MM.1S (cell line): ENCODE measurements around the gene PCDH9.

Experiments used
- DNase-seq: peaks from one replicate; pipeline ENCODE4 v3.0.0-alpha.2; 2015
- H2AFZ ChIP-seq: fragments of 300-600 bp; sonication (generic); 2 replicates; pipeline ENCODE4 v1.6.0; 2016; ENCODE audit warnings: antibody characterized with exemption, low read length
- H3F3A ChIP-seq: fragments of 300-600 bp; sonication (generic); 2 replicates; pipeline ENCODE4 v1.6.1; 2016; ENCODE audit warnings: mild to moderate bottlenecking, antibody characterized with exemption, low read length, moderate library complexity, mixed read lengths; ENCODE audit not compliant: insufficient read depth
- H3K27ac ChIP-seq: fragments of 300-600 bp; sonication (generic); 2 replicates; pipeline ENCODE4 v1.5.1; 2016; ENCODE audit warnings: mild to moderate bottlenecking, low read length
- H3K27me3 ChIP-seq: fragments of 300-600 bp; sonication (generic); replicated peaks from 2 replicates; pipeline ENCODE4 v1.6.0; 2016; ENCODE audit warnings: low read length; ENCODE audit not compliant: insufficient read depth
- H3K36me3 ChIP-seq: fragments of 300-600 bp; sonication (generic); replicated peaks from 2 replicates; pipeline ENCODE4 v1.6.1; 2016; ENCODE audit warnings: mild to moderate bottlenecking, low read length, mixed read lengths; ENCODE audit not compliant: insufficient read depth
- H3K4me1 ChIP-seq: fragments of 300-600 bp; sonication (generic); 2 replicates; pipeline ENCODE4 v1.6.1; 2016; ENCODE audit warnings: low read length, mixed read lengths
- H3K4me2 ChIP-seq: fragments of 300-600 bp; sonication (generic); 2 replicates; pipeline ENCODE4 v1.6.0; 2016; ENCODE audit warnings: low read depth, low read length
- H3K4me3 ChIP-seq: fragments of 300-600 bp; sonication (generic); 2 replicates; pipeline ENCODE4 v1.5.1; 2016; ENCODE audit warnings: low read length, mixed read lengths
- H3K79me2 ChIP-seq: fragments of 300-600 bp; sonication (generic); 2 replicates; pipeline ENCODE4 v1.6.1; 2016; ENCODE audit warnings: mixed run types, low read length, mixed read lengths
- H3K9ac ChIP-seq: fragments of 300-600 bp; sonication (generic); 2 replicates; pipeline ENCODE4 v1.6.1; 2016; ENCODE audit warnings: low read length, mixed read lengths
- H3K9me2 ChIP-seq: fragments of 300-600 bp; sonication (generic); replicated peaks from 2 replicates; pipeline ENCODE4 v1.6.1; 2016; ENCODE audit warnings: mild to moderate bottlenecking, low read length, mixed read lengths; ENCODE audit not compliant: insufficient read depth
- H3K9me3 ChIP-seq: fragments of 300-600 bp; sonication (generic); replicated peaks from 2 replicates; pipeline ENCODE4 v1.6.1; 2016; ENCODE audit warnings: mild to moderate bottlenecking, low read length, mixed read lengths; ENCODE audit not compliant: insufficient read depth
- H4K20me1 ChIP-seq: fragments of 300-600 bp; sonication (generic); 2 replicates; pipeline ENCODE4 v1.6.1; 2016; ENCODE audit warnings: mild to moderate bottlenecking, low read length, moderate library complexity, mixed read lengths; ENCODE audit not compliant: insufficient read depth
- EZH2 ChIP-seq: fragments of 300-600 bp; sonication (generic); optimal IDR thresholded peaks from 2 replicates; pipeline ENCODE3; 2017; ENCODE audit warnings: low read depth, mild to moderate bottlenecking, antibody characterized with exemption, low read length, mixed read lengths
- EZH2phosphoT487 ChIP-seq: fragments of 300-600 bp; sonication (generic); IDR thresholded peaks from 2 replicates; pipeline ENCODE4 v1.6.1; 2018; ENCODE audit warnings: antibody characterized with exemption, low read length
- TF ChIP-seq, protein P1 (sequence below): fragments of 300-600 bp; sonication (generic); IDR thresholded peaks from 2 replicates; pipeline ENCODE4 v1.5.1; 2016; ENCODE audit warnings: antibody characterized with exemption, low read length, mixed read lengths

PCDH9 gene

DNA sequence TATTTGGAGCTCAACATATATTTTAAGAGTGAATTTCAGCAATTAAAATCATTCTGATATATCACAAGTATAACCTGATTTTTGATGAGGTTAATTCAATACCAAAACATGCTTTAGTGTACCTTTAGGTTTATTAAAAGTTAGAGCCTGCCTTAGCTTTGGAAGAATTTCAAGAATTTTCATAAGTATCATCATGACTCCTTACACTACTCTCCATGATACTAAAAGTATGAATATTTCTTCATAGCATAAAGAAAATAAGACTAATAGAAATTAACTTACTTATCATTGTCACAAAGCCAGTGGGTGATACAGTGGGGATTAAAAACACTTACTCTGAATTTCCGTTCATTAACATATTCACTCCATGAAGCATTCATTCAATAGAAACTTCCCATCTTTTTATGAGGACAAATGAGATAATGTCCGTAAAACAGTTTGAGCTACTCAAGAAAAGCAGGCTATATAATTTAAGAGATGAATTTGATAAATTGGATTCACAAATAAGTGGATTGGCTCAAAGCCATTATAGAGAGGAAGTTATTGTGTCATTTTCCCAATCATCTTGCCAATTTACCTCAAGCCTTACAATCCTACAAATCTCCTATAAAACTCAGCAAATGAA is 214.0 kb downstream of the PCDH9 start:
- DNase-seq = no peak

DNA sequence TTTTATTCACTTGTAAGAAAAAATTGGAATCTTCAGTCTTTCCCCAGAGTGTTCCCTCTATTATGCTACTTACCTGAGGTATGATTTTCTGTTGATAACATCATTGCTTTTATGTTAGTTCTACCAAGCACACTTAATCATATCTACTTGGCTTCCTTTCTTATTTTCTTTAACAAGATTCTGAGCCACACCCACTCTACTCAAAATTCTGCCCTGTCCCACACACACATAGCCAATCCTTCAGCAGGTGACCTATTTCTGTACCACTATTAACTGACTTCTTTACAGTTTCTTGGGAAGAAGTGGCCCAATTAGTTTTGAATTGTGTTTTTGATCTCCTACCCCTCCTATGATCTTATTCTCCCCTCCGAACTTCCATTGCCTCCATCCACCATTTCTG is 215.7 kb downstream of the PCDH9 start:
- no peak overlapping the region for H3K9ac ChIP-seq
- no peaks in the 10 kb centered on the region for H3K9me3 ChIP-seq
- H3K27ac ChIP-seq = no peak overlapping the region
- H3F3A ChIP-seq = no peaks in the 10 kb centered on the region
- no peaks in the 10 kb centered on the region for H3K9me2 ChIP-seq
- no peak overlapping the region for H3K4me2 ChIP-seq
- no peak for DNase-seq
- H3K4me3 ChIP-seq = no peak overlapping the region
- H3K36me3 ChIP-seq = no peaks in the 10 kb centered on the region
- no peaks in the 10 kb centered on the region for H3K79me2 ChIP-seq
- TF ChIP-seq EZH2phosphoT487 (no peak), EZH2 (no peak)
- TF ChIP-seq, protein P1, sequence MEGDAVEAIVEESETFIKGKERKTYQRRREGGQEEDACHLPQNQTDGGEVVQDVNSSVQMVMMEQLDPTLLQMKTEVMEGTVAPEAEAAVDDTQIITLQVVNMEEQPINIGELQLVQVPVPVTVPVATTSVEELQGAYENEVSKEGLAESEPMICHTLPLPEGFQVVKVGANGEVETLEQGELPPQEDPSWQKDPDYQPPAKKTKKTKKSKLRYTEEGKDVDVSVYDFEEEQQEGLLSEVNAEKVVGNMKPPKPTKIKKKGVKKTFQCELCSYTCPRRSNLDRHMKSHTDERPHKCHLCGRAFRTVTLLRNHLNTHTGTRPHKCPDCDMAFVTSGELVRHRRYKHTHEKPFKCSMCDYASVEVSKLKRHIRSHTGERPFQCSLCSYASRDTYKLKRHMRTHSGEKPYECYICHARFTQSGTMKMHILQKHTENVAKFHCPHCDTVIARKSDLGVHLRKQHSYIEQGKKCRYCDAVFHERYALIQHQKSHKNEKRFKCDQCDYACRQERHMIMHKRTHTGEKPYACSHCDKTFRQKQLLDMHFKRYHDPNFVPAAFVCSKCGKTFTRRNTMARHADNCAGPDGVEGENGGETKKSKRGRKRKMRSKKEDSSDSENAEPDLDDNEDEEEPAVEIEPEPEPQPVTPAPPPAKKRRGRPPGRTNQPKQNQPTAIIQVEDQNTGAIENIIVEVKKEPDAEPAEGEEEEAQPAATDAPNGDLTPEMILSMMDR = no peak
- no peak overlapping the region for H2AFZ ChIP-seq
- H4K20me1 ChIP-seq = no peaks in the 10 kb centered on the region
- H3K27me3 ChIP-seq = no peaks in the 10 kb centered on the region
- H3K4me1 ChIP-seq = no peaks in the 10 kb centered on the region

More for the DNA sequence above, 214.0 kb downstream of the PCDH9 start:
- no peaks in the 10 kb centered on the region for H3K9me3 ChIP-seq
- no peak overlapping the region for H3K4me3 ChIP-seq
- H3F3A ChIP-seq = no peaks in the 10 kb centered on the region
- no peak overlapping the region for H2AFZ ChIP-seq
- no peaks in the 10 kb centered on the region for H3K27me3 ChIP-seq
- no peaks in the 10 kb centered on the region for H3K79me2 ChIP-seq
- H3K4me2 ChIP-seq = no peak overlapping the region
- no peaks in the 10 kb centered on the region for H3K9me2 ChIP-seq
- no peak overlapping the region for H3K9ac ChIP-seq
- H3K36me3 ChIP-seq = no peaks in the 10 kb centered on the region
- no peak overlapping the region for H3K27ac ChIP-seq
- no peaks in the 10 kb centered on the region for H4K20me1 ChIP-seq
- TF ChIP-seq EZH2 (no peak), EZH2phosphoT487 (no peak)
- TF ChIP-seq, protein P1 = no peak
- no peaks in the 10 kb centered on the region for H3K4me1 ChIP-seq

DNA sequence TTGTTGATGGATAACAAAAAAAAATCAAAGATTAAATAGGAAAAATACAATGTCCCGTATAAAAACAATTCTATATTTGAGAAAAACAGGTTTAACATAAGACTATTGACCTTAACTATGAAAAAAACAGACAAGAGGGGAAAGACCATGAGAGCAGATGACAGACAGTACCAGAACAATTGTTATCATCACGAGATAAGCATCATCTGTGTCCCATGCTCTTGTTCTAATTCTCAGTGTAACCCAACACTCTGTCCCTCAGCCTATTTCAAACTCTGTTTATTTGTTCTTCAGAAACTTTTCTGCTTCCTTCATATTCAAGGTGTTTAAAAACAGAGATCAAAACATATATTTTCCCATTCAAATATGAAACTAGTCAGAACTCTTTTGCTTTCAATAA is 216.4 kb downstream of the PCDH9 start:
- no peaks in the 10 kb centered on the region for H3K79me2 ChIP-seq
- no peak overlapping the region for H2AFZ ChIP-seq
- no peak overlapping the region for H3K4me3 ChIP-seq

More for the DNA sequence above, 216.4 kb downstream of the PCDH9 start:
- no peaks in the 10 kb centered on the region for H3K4me1 ChIP-seq
- no peak overlapping the region for H3K27ac ChIP-seq
- no peak overlapping the region for H3K9ac ChIP-seq
- H3F3A ChIP-seq = no peaks in the 10 kb centered on the region
- no peaks in the 10 kb centered on the region for H3K9me3 ChIP-seq
- no peaks in the 10 kb centered on the region for H3K9me2 ChIP-seq
- H3K27me3 ChIP-seq = no peaks in the 10 kb centered on the region
- no peak for DNase-seq
- TF ChIP-seq, protein P1 = no peak
- TF ChIP-seq EZH2phosphoT487 = no peak
- TF ChIP-seq EZH2 = no peak
- H3K4me2 ChIP-seq = no peak overlapping the region
- no peaks in the 10 kb centered on the region for H3K36me3 ChIP-seq
- no peaks in the 10 kb centered on the region for H4K20me1 ChIP-seq
